HCT116 (cell line): ENCODE measurements around the gene KTN1.

Experiments used
- CTCF ChIP-seq, 3 experiments: fragments of 200-600 bp in 1 of 3; sonication (generic) in 1 of 3; IDR thresholded peaks in 2 of 3; conservative IDR thresholded peaks in 1 of 3; 2 replicates each; pipeline ENCODE4 v1.5.1; 2012 to 2017; ENCODE audit warnings: low read depth in 2 of 3, low read length in 2 of 3, antibody characterized with exemption in 1 of 3, borderline replicate concordance in 1 of 3, control low read depth in 1 of 3, mild to moderate bottlenecking in 1 of 3, mixed read lengths in 1 of 3, mixed run types in 1 of 3, moderate library complexity in 1 of 3; ENCODE audit not compliant: insufficient read depth in 1 of 3
- EGR1 ChIP-seq: IDR thresholded peaks from 2 replicates; pipeline ENCODE4 v1.6.1; 2012; ENCODE audit warnings: low read depth
- EZH2 ChIP-seq: fragments of 200-600 bp; sonication (generic); IDR thresholded peaks from 2 replicates; pipeline ENCODE4 v1.6.1; 2017; ENCODE audit warnings: antibody characterized with exemption, mixed run types
- EZH2phosphoT487 ChIP-seq: fragments of 200-600 bp; IDR thresholded peaks from 2 replicates; pipeline ENCODE4 v1.6.1; 2018; ENCODE audit warnings: antibody characterized with exemption, borderline replicate concordance
- JUND ChIP-seq: IDR thresholded peaks from 2 replicates; pipeline ENCODE4 v1.6.1; 2012
- MAX ChIP-seq: IDR thresholded peaks from 2 replicates; pipeline ENCODE4 v1.6.1; 2012
- POLR2A ChIP-seq: IDR thresholded peaks from 2 replicates; pipeline ENCODE4 v1.7.0; 2011; ENCODE audit warnings: borderline replicate concordance; ENCODE audit not compliant: insufficient read depth, insufficient read length; ENCODE audit errors: extremely low read depth
- POLR2AphosphoS5 ChIP-seq: IDR thresholded peaks from 2 replicates; pipeline ENCODE4 v1.6.1; 2011; ENCODE audit warnings: mild to moderate bottlenecking, low read depth, low read length, moderate library complexity
- YY1 ChIP-seq: IDR thresholded peaks from 2 replicates; pipeline ENCODE4 v1.6.1; 2011; ENCODE audit warnings: low read length, low read depth, moderate library complexity, mild to moderate bottlenecking; ENCODE audit not compliant: insufficient replicate concordance; ENCODE audit errors: extremely low read depth
- ZNF274 ChIP-seq: fragments of 200-500 bp; sonication (Bioruptor generic); IDR thresholded peaks from 2 replicates; pipeline ENCODE4 v1.6.1; 2014; ENCODE audit warnings: mild to moderate bottlenecking, low read depth, low read length, inconsistent platforms
- TF ChIP-seq, protein P1 (sequence below): IDR thresholded peaks from 2 replicates; pipeline ENCODE4 v1.6.1; 2012

GRCh38 chr14:55599250-55599879 is 19.4 kb downstream of the KTN1 start:
- TF ChIP-seq POLR2AphosphoS5 (peak; percentile 51; the same call in 1 of the 2 replicates), CTCF (IDR thresholded peaks at IDR 0.05 in 2 of 3, conservative IDR thresholded peaks at IDR 0.05 in 1 of 3; ENCODE audit: borderline replicate concordance in 1 of 3, insufficient read depth in 1 of 3, low read depth in 2 of 3, low read length in 2 of 3) (no peak), EGR1 (0 out of 2 replicates have a peak, but pooled peaks have one; percentile 22), POLR2A (no peak), YY1 (peak; percentile 66), EZH2 (no peak), EZH2phosphoT487 (no peak), JUND (no peak), MAX (peak; percentile 55), ZNF274 (no peak)
- TF ChIP-seq, protein P1, sequence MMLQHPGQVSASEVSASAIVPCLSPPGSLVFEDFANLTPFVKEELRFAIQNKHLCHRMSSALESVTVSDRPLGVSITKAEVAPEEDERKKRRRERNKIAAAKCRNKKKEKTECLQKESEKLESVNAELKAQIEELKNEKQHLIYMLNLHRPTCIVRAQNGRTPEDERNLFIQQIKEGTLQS: no peak
